ACHN (cell line): Measurements from ENCODE around the gene TSPAN5.

ENCODE experiments used
- DNase-seq: peaks from one replicate; pipeline ENCODE4 v3.0.0-alpha.2; 2015
- in situ Hi-C: cut with HindIII; loops from 2 replicates; pipeline ENCODE4 v1.10.0; 2017; ENCODE audit warnings: low sequenced_read_pairs, low pct_ligation_motif_present, low pct_unique_long_range_greater_than_20kb

TSPAN5 gene

GRCh38 chr4:98571161-98571786, 87.1 kb downstream of the TSPAN5 start:
- in situ Hi-C loops = no loop called here
- DNase-seq = no peak

- no peak for DNase-seq
- in situ Hi-C loops = no loop called here
Measured at GRCh38 chr4:98570151-98570797, 88.1 kb downstream of the TSPAN5 start.

- DNase-seq = no peak
- in situ Hi-C loops = no loop called here
Measured at GRCh38 chr4:98568941-98569663, 89.3 kb downstream of the TSPAN5 start.

GRCh38 chr4:98567611-98568010, 90.8 kb downstream of the TSPAN5 start:
- in situ Hi-C loops = no loop called here
- DNase-seq = no peak

- in situ Hi-C loops = no loop called here
- DNase-seq = no peak
Measured at GRCh38 chr4:98566361-98567008, 91.9 kb downstream of the TSPAN5 start.

- in situ Hi-C loops = no loop called here
- no peak for DNase-seq
Measured at GRCh38 chr4:98565681-98566301, 92.6 kb downstream of the TSPAN5 start.

- in situ Hi-C loops = no loop called here
Measured at GRCh38 chr4:98564852-98565251, 93.6 kb downstream of the TSPAN5 start.

GRCh38 chr4:98560321-98560720, 98.1 kb downstream of the TSPAN5 start:
- DNase-seq = no peak
- in situ Hi-C loops = no loop called here

More at GRCh38 chr4:98564852-98565251, 93.6 kb downstream of the TSPAN5 start:
- DNase-seq = no peak

GRCh38 chr4:98558471-98559169, 99.8 kb downstream of the TSPAN5 start:
- in situ Hi-C loops = no loop called here

GRCh38 chr4:98557194-98557892, 101.1 kb downstream of the TSPAN5 start:
- in situ Hi-C loops = no loop called here
- no peak for DNase-seq

More at GRCh38 chr4:98558471-98559169, 99.8 kb downstream of the TSPAN5 start:
- no peak for DNase-seq

GRCh38 chr4:98556451-98556850, 102.0 kb downstream of the TSPAN5 start:
- DNase-seq = no peak
- in situ Hi-C loops = no loop called here

- no peak for DNase-seq
- in situ Hi-C loops = no loop called here
Measured at GRCh38 chr4:98555798-98556445, 102.5 kb downstream of the TSPAN5 start.

GRCh38 chr4:98546910-98547594, 111.4 kb downstream of the TSPAN5 start:
- in situ Hi-C loops = no loop called here
- no peak for DNase-seq

- in situ Hi-C loops = no loop called here
- no peak for DNase-seq
Measured at GRCh38 chr4:98544818-98545414, 113.5 kb downstream of the TSPAN5 start.

- no peak for DNase-seq
- in situ Hi-C loops = no loop called here
Measured at GRCh38 chr4:98544141-98544817, 114.1 kb downstream of the TSPAN5 start.

- in situ Hi-C loops = no loop called here
- no peak for DNase-seq
Measured at GRCh38 chr4:98542011-98542410, 116.4 kb downstream of the TSPAN5 start.
